Measurements from ENCODE around the gene CLGN. TPM values are rescaled to one million over a fixed set of nuclear protein-coding genes. Genes with fewer than 3 reads are reported as not detected.

Gene CLGN
- total RNA-seq, 1 experiment from 2014 or later: 2.9 TPM

GRCh38 chr4:140406292-140406691 is 21.2 kb downstream of the CLGN start:
- H3K27me3 ChIP-seq (ENCODE audit: insufficient read depth, low read length): no peaks in the 10 kb centered on the region
- H3K56ac ChIP-seq (ENCODE audit: insufficient read length, low read depth, low read length): no peak overlapping the region
- H3K27ac Mint-ChIP-seq: no peak overlapping the region
- no peaks in the 10 kb centered on the region for H3K79me1 ChIP-seq (ENCODE audit: insufficient read depth, low read depth, low read length, poor library complexity, severe bottlenecking)
- H2BK12ac ChIP-seq (ENCODE audit: insufficient read length, low read depth, low read length): no peak overlapping the region
- no peak overlapping the region for H2BK20ac ChIP-seq (ENCODE audit: low read depth, low read length, poor library complexity, severe bottlenecking)
- no peak overlapping the region for H3K27ac ChIP-seq (ENCODE audit: insufficient read length, low read depth, low read length)
- H2BK120ac ChIP-seq (ENCODE audit: low read depth, low read length, poor library complexity, severe bottlenecking): no peak overlapping the region
- no peak overlapping the region for H3K4me3 Mint-ChIP-seq
- no peaks in the 10 kb centered on the region for H4K20me1 ChIP-seq (ENCODE audit: control insufficient read depth, insufficient read depth, insufficient read length)
- H3K23ac ChIP-seq (ENCODE audit: insufficient read length, low read depth, low read length): no peak overlapping the region
- no peaks in the 10 kb centered on the region for H3K79me2 ChIP-seq (ENCODE audit: insufficient read depth, low read length)
- no peak overlapping the region for H2AK5ac ChIP-seq (ENCODE audit: insufficient read length, low read length)
- no peaks in the 10 kb centered on the region for H3K23me2 ChIP-seq (ENCODE audit: insufficient read length, low read depth, low read length, poor library complexity, severe bottlenecking)
- DNase-seq: no peak
- no peak overlapping the region for H3K14ac ChIP-seq (ENCODE audit: insufficient read depth, low read length)
- TF ChIP-seq, protein P1, sequence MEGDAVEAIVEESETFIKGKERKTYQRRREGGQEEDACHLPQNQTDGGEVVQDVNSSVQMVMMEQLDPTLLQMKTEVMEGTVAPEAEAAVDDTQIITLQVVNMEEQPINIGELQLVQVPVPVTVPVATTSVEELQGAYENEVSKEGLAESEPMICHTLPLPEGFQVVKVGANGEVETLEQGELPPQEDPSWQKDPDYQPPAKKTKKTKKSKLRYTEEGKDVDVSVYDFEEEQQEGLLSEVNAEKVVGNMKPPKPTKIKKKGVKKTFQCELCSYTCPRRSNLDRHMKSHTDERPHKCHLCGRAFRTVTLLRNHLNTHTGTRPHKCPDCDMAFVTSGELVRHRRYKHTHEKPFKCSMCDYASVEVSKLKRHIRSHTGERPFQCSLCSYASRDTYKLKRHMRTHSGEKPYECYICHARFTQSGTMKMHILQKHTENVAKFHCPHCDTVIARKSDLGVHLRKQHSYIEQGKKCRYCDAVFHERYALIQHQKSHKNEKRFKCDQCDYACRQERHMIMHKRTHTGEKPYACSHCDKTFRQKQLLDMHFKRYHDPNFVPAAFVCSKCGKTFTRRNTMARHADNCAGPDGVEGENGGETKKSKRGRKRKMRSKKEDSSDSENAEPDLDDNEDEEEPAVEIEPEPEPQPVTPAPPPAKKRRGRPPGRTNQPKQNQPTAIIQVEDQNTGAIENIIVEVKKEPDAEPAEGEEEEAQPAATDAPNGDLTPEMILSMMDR (conservative IDR thresholded peaks at IDR 0.05): no peak
- no peaks in the 10 kb centered on the region for H3K4me1 Mint-ChIP-seq
- no peak overlapping the region for H2BK15ac ChIP-seq (ENCODE audit: low read depth, low read length)
- H3K4me1 ChIP-seq (ENCODE audit: insufficient read depth, low read length): no peaks in the 10 kb centered on the region
- H3K36me3 Mint-ChIP-seq (ENCODE audit: insufficient read depth in 1 of 3, low read depth in 3 of 3): no peaks in the 10 kb centered on the region
- no peaks in the 10 kb centered on the region for H3K27me3 Mint-ChIP-seq (ENCODE audit: low read depth)
- H3K18ac ChIP-seq (ENCODE audit: insufficient read length, low read depth, low read length): no peak overlapping the region
- H4K91ac ChIP-seq (ENCODE audit: insufficient read length, low read depth, low read length): no peak overlapping the region
- no peak overlapping the region for H3K4ac ChIP-seq (ENCODE audit: low read depth, low read length)
- no peaks in the 10 kb centered on the region for H3K9me3 Mint-ChIP-seq
- H2BK5ac ChIP-seq (ENCODE audit: insufficient read length, low read length): no peak overlapping the region
- H2AFZ ChIP-seq (ENCODE audit: low read length): no peak overlapping the region
- H3K9me3 ChIP-seq (ENCODE audit: control insufficient read depth, low read depth, low read length): no peaks in the 10 kb centered on the region
- H4K8ac ChIP-seq (replicated peaks; ENCODE audit: insufficient read length, low read depth, low read length): no peak overlapping the region
- H4K5ac ChIP-seq (ENCODE audit: insufficient read length, low read depth, low read length): no peak overlapping the region
- H3T11ph ChIP-seq (ENCODE audit: low read length): no peak overlapping the region
- no peak overlapping the region for H3K9ac ChIP-seq (ENCODE audit: extremely low read depth, insufficient read length, low read length)
- no peak overlapping the region for H3K4me2 ChIP-seq (ENCODE audit: insufficient read depth, insufficient read length, low read length)

Data from H9 (cell line).